ENCODE measurements around the gene MAPKAP1. TPM values are rescaled to one million over a fixed set of nuclear protein-coding genes. Genes with fewer than 3 reads are reported as not detected.

MAPKAP1 gene
- polyA plus RNA-seq, 3 donors: 39.9 to 57.5 (median 44.1) TPM

DNA sequence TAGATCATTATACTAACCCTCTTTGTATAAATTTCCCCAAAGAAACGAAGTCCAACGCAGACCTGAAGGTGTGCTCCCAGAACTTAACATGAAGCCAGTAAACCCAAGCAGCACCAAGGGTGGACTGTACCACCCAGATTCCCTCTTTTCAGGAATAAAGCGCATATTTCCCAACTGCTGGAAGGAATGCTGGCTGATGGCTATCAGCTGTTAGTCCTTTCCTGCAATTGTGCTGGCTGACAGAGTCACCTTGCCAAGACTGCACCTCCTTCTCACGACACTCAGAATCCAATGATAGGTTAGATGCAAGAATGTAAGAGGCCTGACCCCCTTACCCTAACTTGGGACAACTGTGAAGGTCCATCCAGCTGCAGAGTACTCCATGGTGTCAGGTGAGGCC is 93.9 kb downstream of the MAPKAP1 start:
- no peaks in the 10 kb centered on the region for H3K9me3 Mint-ChIP-seq
- H3K9me3 ChIP-seq (replicated peaks in 1 of 2; ENCODE audit: control insufficient read depth in 1 of 2, insufficient read depth in 1 of 2, low read length in 2 of 2): no peaks in the 10 kb centered on the region
- H3K4me1 Mint-ChIP-seq: no peaks in the 10 kb centered on the region
- no peaks in the 10 kb centered on the region for H3K4me1 ChIP-seq (ENCODE audit: control insufficient read depth in 1 of 2, insufficient read depth in 2 of 2, low read length in 2 of 2)
- no peak overlapping the region for H3K4me3 Mint-ChIP-seq
- H4K20me1 ChIP-seq (ENCODE audit: insufficient read depth, low read length): peaks cover 61% of the 10 kb centered on the region
- H3K27ac ChIP-seq (ENCODE audit: low read depth in 1 of 2, low read length in 2 of 2): no peak overlapping the region
- H3K27me3 ChIP-seq (ENCODE audit: control insufficient read depth in 2 of 2, insufficient read depth in 2 of 2, low read length in 2 of 2): no peaks in the 10 kb centered on the region
- peaks cover 5 to 6% of the 10 kb centered on the region in 2 donors for H3K36me3 Mint-ChIP-seq
- WGBS (ENCODE audit: insufficient coverage): 100% methylated on average over 3 of the region's 4 CpGs
- no peaks in the 10 kb centered on the region for H3K27me3 Mint-ChIP-seq (ENCODE audit: low read depth in 3 of 3)
- intact Hi-C loops (cut with micrococcal nuclease): no loop called here
- no peak overlapping the region for H3K9ac ChIP-seq (ENCODE audit: insufficient read depth, low read length, poor library complexity, severe bottlenecking)
- no peak overlapping the region for H3K4me3 ChIP-seq (replicated peaks in 1 of 3; ENCODE audit: low read depth in 2 of 3, low read length in 3 of 3)
- H2AFZ ChIP-seq (ENCODE audit: insufficient read depth, low read depth, low read length, poor library complexity, severe bottlenecking): no peak overlapping the region
- H3K36me3 ChIP-seq (replicated peaks in 1 of 2; ENCODE audit: control insufficient read depth in 1 of 2, insufficient read depth in 2 of 2, low read length in 2 of 2): no peaks in the 10 kb centered on the region
- no peak for DNase-seq
- TF ChIP-seq, protein P1, sequence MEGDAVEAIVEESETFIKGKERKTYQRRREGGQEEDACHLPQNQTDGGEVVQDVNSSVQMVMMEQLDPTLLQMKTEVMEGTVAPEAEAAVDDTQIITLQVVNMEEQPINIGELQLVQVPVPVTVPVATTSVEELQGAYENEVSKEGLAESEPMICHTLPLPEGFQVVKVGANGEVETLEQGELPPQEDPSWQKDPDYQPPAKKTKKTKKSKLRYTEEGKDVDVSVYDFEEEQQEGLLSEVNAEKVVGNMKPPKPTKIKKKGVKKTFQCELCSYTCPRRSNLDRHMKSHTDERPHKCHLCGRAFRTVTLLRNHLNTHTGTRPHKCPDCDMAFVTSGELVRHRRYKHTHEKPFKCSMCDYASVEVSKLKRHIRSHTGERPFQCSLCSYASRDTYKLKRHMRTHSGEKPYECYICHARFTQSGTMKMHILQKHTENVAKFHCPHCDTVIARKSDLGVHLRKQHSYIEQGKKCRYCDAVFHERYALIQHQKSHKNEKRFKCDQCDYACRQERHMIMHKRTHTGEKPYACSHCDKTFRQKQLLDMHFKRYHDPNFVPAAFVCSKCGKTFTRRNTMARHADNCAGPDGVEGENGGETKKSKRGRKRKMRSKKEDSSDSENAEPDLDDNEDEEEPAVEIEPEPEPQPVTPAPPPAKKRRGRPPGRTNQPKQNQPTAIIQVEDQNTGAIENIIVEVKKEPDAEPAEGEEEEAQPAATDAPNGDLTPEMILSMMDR (IDR thresholded peaks at IDR 0.05): no peak
- peaks cover 48% of the 10 kb centered on the region for H3K79me2 ChIP-seq (ENCODE audit: insufficient read depth, low read length)
- no peak overlapping the region for H3K4me2 ChIP-seq (replicated peaks; ENCODE audit: extremely low read depth, low read length, poor library complexity, severe bottlenecking)
- H3K27ac Mint-ChIP-seq: peak overlapping the region in 3 of 7 donors; percentile 0 to 24 (median 7)

DNA sequence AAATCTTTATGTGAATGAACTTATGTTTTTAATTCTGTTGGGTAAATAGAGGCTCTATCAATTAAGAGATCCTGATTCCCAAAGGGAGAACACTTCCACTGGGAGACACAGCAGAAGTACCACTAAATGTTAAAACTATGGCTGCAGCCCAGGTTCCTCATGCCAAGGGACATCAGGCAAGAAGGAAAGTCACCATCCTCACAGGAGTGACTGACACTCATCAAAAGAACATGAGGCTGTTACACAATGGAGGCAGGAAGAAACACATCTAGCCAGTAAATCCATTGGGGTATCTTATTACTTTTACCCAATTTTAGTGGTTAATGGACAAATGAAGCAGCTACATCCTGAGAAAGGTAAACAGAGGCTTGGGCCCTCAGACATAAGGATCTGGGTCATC is 94.4 kb downstream of the MAPKAP1 start:
- no peak overlapping the region for H3K27ac ChIP-seq (ENCODE audit: low read depth in 1 of 2, low read length in 2 of 2)
- H3K36me3 ChIP-seq (replicated peaks in 1 of 2; ENCODE audit: control insufficient read depth in 1 of 2, insufficient read depth in 2 of 2, low read length in 2 of 2): no peaks in the 10 kb centered on the region
- H3K4me2 ChIP-seq (replicated peaks; ENCODE audit: extremely low read depth, low read length, poor library complexity, severe bottlenecking): no peak overlapping the region
- Mint-ChIP-seq H3K36me3 (peaks cover 5 to 6% of the 10 kb centered on the region in 2 donors), H3K4me1 (no peaks in the 10 kb centered on the region), H3K4me3 (no peak overlapping the region), H3K9me3 (no peaks in the 10 kb centered on the region), H3K27ac (no peak overlapping the region), H3K27me3 (ENCODE audit: low read depth in 3 of 3) (no peaks in the 10 kb centered on the region)
- TF ChIP-seq, protein P1 (IDR thresholded peaks at IDR 0.05): no peak
- intact Hi-C loops (cut with micrococcal nuclease): no loop called here
- H3K4me1 ChIP-seq (ENCODE audit: control insufficient read depth in 1 of 2, insufficient read depth in 2 of 2, low read length in 2 of 2): no peaks in the 10 kb centered on the region
- DNase-seq: no peak
- H2AFZ ChIP-seq (ENCODE audit: insufficient read depth, low read depth, low read length, poor library complexity, severe bottlenecking): no peak overlapping the region
- peaks cover 62% of the 10 kb centered on the region for H4K20me1 ChIP-seq (ENCODE audit: insufficient read depth, low read length)
- no peaks in the 10 kb centered on the region for H3K27me3 ChIP-seq (ENCODE audit: control insufficient read depth in 2 of 2, insufficient read depth in 2 of 2, low read length in 2 of 2)
- H3K9me3 ChIP-seq (replicated peaks in 1 of 2; ENCODE audit: control insufficient read depth in 1 of 2, insufficient read depth in 1 of 2, low read length in 2 of 2): no peaks in the 10 kb centered on the region
- no peak overlapping the region for H3K9ac ChIP-seq (ENCODE audit: insufficient read depth, low read length, poor library complexity, severe bottlenecking)
- peaks cover 53% of the 10 kb centered on the region for H3K79me2 ChIP-seq (ENCODE audit: insufficient read depth, low read length)
- H3K4me3 ChIP-seq (replicated peaks in 1 of 3; ENCODE audit: low read depth in 2 of 3, low read length in 3 of 3): no peak overlapping the region
